ACC112 (cell line): ENCODE results near the gene LYST.
A peak's percentile ranks its signal among the peaks of the same experiment; 100 is the strongest.

Experiments
- H2AFZ ChIP-seq: fragments of 200-600 bp; sonication (generic); one replicate; pipeline ENCODE4 v1.6.0; 2017; ENCODE audit warnings: antibody characterized with exemption, low read length; ENCODE audit not compliant: unreplicated experiment
- H3K27ac ChIP-seq: fragments of 200-600 bp; sonication (generic); 2 replicates; pipeline ENCODE4 v1.5.1; 2014; ENCODE audit warnings: low read depth, mild to moderate bottlenecking, antibody characterized with exemption, low read length, moderate library complexity
- H3K27me3 ChIP-seq: fragments of 200-600 bp; sonication (generic); 2 replicates; pipeline ENCODE4 v1.6.1; 2014; ENCODE audit warnings: mild to moderate bottlenecking, antibody characterized with exemption, low read length, moderate library complexity, mixed read lengths; ENCODE audit not compliant: insufficient read depth
- H3K36me3 ChIP-seq: fragments of 200-600 bp; sonication (generic); 2 replicates; pipeline ENCODE4 v1.6.1; 2016; ENCODE audit warnings: mild to moderate bottlenecking, antibody characterized with exemption, low read length, moderate library complexity, mixed read lengths; ENCODE audit not compliant: insufficient read depth
- H3K4me1 ChIP-seq: fragments of 200-600 bp; sonication (generic); one replicate; pipeline ENCODE4 v1.6.1; 2016; ENCODE audit warnings: low read length, mixed read lengths; ENCODE audit not compliant: insufficient read depth, unreplicated experiment, control insufficient read depth
- H3K4me3 ChIP-seq: fragments of 200-600 bp; sonication (generic); 2 replicates; pipeline ENCODE4 v1.5.1; 2014; ENCODE audit warnings: mild to moderate bottlenecking, low read depth, low read length
- H3K79me2 ChIP-seq: fragments of 200-600 bp; sonication (generic); one replicate; pipeline ENCODE4 v1.6.0; 2016; ENCODE audit warnings: low read length; ENCODE audit not compliant: control insufficient read depth, unreplicated experiment, insufficient read depth

LYST gene

GRCh38 chr1:235663628-235664027 lies 203.1 kb downstream of the LYST start:
- H3K79me2 ChIP-seq = no peaks in the 10 kb centered on the region
- H3K36me3 ChIP-seq = no peaks in the 10 kb centered on the region
- no peak overlapping the region for H3K4me3 ChIP-seq
- no peaks in the 10 kb centered on the region for H3K4me1 ChIP-seq
- no peaks in the 10 kb centered on the region for H3K27me3 ChIP-seq
- H2AFZ ChIP-seq = no peak overlapping the region
- no peak overlapping the region for H3K27ac ChIP-seq

GRCh38 chr1:235661568-235661967 lies 205.1 kb downstream of the LYST start:
- H3K4me1 ChIP-seq = no peaks in the 10 kb centered on the region
- H3K27me3 ChIP-seq = no peaks in the 10 kb centered on the region
- no peak overlapping the region for H2AFZ ChIP-seq
- H3K36me3 ChIP-seq = no peaks in the 10 kb centered on the region
- no peak overlapping the region for H3K27ac ChIP-seq
- H3K4me3 ChIP-seq = no peak overlapping the region
- H3K79me2 ChIP-seq = no peaks in the 10 kb centered on the region

- Histone ChIP-seq H3K4me3 (no peak overlapping the region), H3K27me3 (peaks cover 13% of the 10 kb centered on the region), H3K36me3 (no peaks in the 10 kb centered on the region), H3K4me1 (no peaks in the 10 kb centered on the region), H3K27ac (no peak overlapping the region), H3K79me2 (no peaks in the 10 kb centered on the region), H2AFZ (no peak overlapping the region)
These were observed 207.4 kb downstream of the LYST start for GRCh38 chr1:235659186-235659771.

- H3K27ac ChIP-seq = no peak overlapping the region
- H3K4me1 ChIP-seq = no peaks in the 10 kb centered on the region
- no peaks in the 10 kb centered on the region for H3K36me3 ChIP-seq
- no peaks in the 10 kb centered on the region for H3K79me2 ChIP-seq
- H3K4me3 ChIP-seq = no peak overlapping the region
- H2AFZ ChIP-seq = no peak overlapping the region
- peaks cover 24% of the 10 kb centered on the region for H3K27me3 ChIP-seq
These were observed 208.8 kb downstream of the LYST start for GRCh38 chr1:235657747-235658526.

- no peak overlapping the region for H2AFZ ChIP-seq
These were observed 209.4 kb downstream of the LYST start for GRCh38 chr1:235657269-235657668.

GRCh38 chr1:235652364-235652763 lies 214.3 kb downstream of the LYST start:
- H3K4me3 ChIP-seq = no peak overlapping the region
- H3K27ac ChIP-seq = no peak overlapping the region
- H3K36me3 ChIP-seq = no peaks in the 10 kb centered on the region
- H3K79me2 ChIP-seq = no peaks in the 10 kb centered on the region
- peaks cover 71% of the 10 kb centered on the region for H3K27me3 ChIP-seq
- peaks cover 8% of the 10 kb centered on the region for H3K4me1 ChIP-seq
- no peak overlapping the region for H2AFZ ChIP-seq

More at GRCh38 chr1:235657269-235657668, 209.4 kb downstream of the LYST start:
- H3K27ac ChIP-seq = no peak overlapping the region
- no peak overlapping the region for H3K4me3 ChIP-seq
- H3K36me3 ChIP-seq = no peaks in the 10 kb centered on the region
- H3K27me3 ChIP-seq = peaks cover 31% of the 10 kb centered on the region
- no peaks in the 10 kb centered on the region for H3K79me2 ChIP-seq
- H3K4me1 ChIP-seq = no peaks in the 10 kb centered on the region

- peaks cover 80% of the 10 kb centered on the region for H3K27me3 ChIP-seq
- peak overlapping the region; percentile 72; the same call in 1 of the 2 replicates for H3K4me3 ChIP-seq
- H3K4me1 ChIP-seq = peaks cover 8% of the 10 kb centered on the region
- H3K79me2 ChIP-seq = no peaks in the 10 kb centered on the region
- H3K27ac ChIP-seq = no peak overlapping the region
- no peaks in the 10 kb centered on the region for H3K36me3 ChIP-seq
- H2AFZ ChIP-seq = no peak overlapping the region
These were observed 215.4 kb downstream of the LYST start for GRCh38 chr1:235651170-235651806.

- peaks cover 83% of the 10 kb centered on the region for H3K27me3 ChIP-seq
- peak overlapping the region; percentile 72 for H3K4me3 ChIP-seq
- no peaks in the 10 kb centered on the region for H3K36me3 ChIP-seq
- no peaks in the 10 kb centered on the region for H3K79me2 ChIP-seq
- H3K27ac ChIP-seq = no peak overlapping the region
- H3K4me1 ChIP-seq = peaks cover 8% of the 10 kb centered on the region
- H2AFZ ChIP-seq = no peak overlapping the region
These were observed 216.2 kb downstream of the LYST start for GRCh38 chr1:235650341-235651169.

- peak within 1 kb of the TSS; percentile 72 for H3K4me3 ChIP-seq
- H3K27me3 ChIP-seq = peaks cover 85% of the 10 kb centered on the region
- no peak within 1 kb of the TSS for H3K27ac ChIP-seq
- peak within 1 kb of the TSS; percentile 24 for H2AFZ ChIP-seq
- H3K79me2 ChIP-seq = no peaks in the 10 kb centered on the region
- peaks cover 8% of the 10 kb centered on the region for H3K4me1 ChIP-seq
- H3K36me3 ChIP-seq = no peaks in the 10 kb centered on the region
These were observed 217.1 kb downstream of the LYST start, which contains the start of gene GNG4 for GRCh38 chr1:235649368-235650163. TSS of gene GNG4 (minus strand) at chr1:235649784. CDS start at chr1:235583838, 65,946 bp downstream.
